Activated CD4-positive, alpha-beta memory T cell treated with anti-CD3 and anti-CD28 coated beads, Interleukin-2, amount 10 ng/mL, durations not matched to agents 7 days and 5 days (primary cell): ENCODE results near the gene CXCL9. TPM values are rescaled to one million over a fixed set of nuclear protein-coding genes. Genes with fewer than 3 reads are reported as not detected.
A peak's percentile ranks its signal among the peaks of the same experiment; 100 is the strongest.
"Not testable (repeated sequence)": the region's sequence is repeated elsewhere in the genome, so short reads cannot be mapped to it uniquely, and the experiment has no call there.

Experiments
- CTCF ChIA-PET: fragments of 350-600 bp; sonication (Branson Sonifier 250); formaldehyde crosslinking; loops from one replicate; lab custom pipeline; 2021; ENCODE audit warnings: antibody characterized with exemption, inconsistent platforms; lab: Charles Lee
- POLR2A ChIA-PET: fragments of 350-600 bp; sonication (Branson Sonifier 250); formaldehyde crosslinking; loops from one replicate; lab custom pipeline; 2021; ENCODE audit warnings: antibody characterized with exemption; lab: Charles Lee
- DNase-seq: peaks from one replicate; pipeline ENCODE4 v3.0.0-alpha.2; 2020
- H3K27ac Mint-ChIP-seq: one replicate; pipeline ENCODE4 v1.8.0; 2021; ENCODE audit warnings: mild to moderate bottlenecking, mixed read lengths
- H3K27me3 Mint-ChIP-seq: one replicate; pipeline ENCODE4 v1.8.0; 2021; ENCODE audit warnings: mixed read lengths
- H3K36me3 Mint-ChIP-seq: one replicate; pipeline ENCODE4 v1.8.0; 2021; ENCODE audit warnings: low read depth, mixed read lengths
- H3K4me1 Mint-ChIP-seq: one replicate; pipeline ENCODE4 v1.8.0; 2021; ENCODE audit warnings: mixed read lengths
- H3K4me3 Mint-ChIP-seq: one replicate; pipeline ENCODE4 v1.8.0; 2021; ENCODE audit warnings: mild to moderate bottlenecking, mixed read lengths
- H3K9me3 Mint-ChIP-seq: one replicate; pipeline ENCODE4 v1.8.0; 2021; ENCODE audit warnings: mixed read lengths
- total RNA-seq, 2 experiments: library from RNA; stranded (reverse); gene quantifications; one replicate each; pipeline ENCODE4 v1.2.3, GENCODE V29; 2021

Gene CXCL9
- total RNA-seq, result not detected

DNA sequence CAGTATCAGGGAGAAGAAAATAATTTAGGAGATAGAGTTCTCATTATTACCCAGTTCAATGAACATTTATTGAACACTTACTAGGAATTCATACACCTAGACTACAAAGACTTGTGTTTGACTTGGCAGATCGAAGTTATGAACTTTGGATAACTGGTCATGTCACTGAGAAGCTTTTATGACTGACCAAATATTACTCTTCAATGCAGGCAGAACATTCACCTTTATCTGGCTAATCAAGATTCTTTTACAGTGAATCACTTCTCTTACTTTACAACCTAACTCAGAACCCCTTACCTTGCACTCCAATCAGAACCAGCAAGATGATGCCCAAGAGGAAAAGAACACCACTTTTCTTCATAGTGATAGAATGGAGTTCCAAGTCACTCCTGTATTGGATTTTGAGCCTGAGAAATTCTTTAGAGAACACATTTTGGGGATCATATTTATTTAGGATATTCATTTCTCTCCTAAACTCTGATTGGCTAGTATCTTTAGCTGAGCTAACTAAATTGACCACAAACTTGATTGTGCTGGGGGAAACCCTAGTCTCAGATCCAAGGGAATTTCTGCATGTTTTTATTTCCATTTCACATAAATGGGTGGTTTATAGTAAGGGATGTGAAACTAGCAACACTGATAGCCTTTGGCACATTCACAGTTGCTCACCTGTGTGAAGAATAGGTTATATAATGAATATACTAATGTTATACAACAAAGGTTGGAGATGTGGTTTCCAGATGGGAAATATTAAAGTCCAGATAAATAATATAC, at the start of gene CXCL9:
TSS of gene CXCL9 (minus strand) at position 421 of the 774 bp plus-strand sequence. CDS start at position 361, 60 bp downstream.
- Mint-ChIP-seq H3K36me3 (no peaks in the 10 kb centered on the region), H3K9me3 (no peaks in the 10 kb centered on the region), H3K27ac (no peak within 1 kb of the TSS), H3K4me3 (no peak within 1 kb of the TSS), H3K27me3 (peaks cover 8% of the 10 kb centered on the region), H3K4me1 (peaks cover 14% of the 10 kb centered on the region)
- POLR2A ChIA-PET, result no interaction called here
- DNase-seq, result no peak
- CTCF ChIA-PET, result interaction anchor here (1.5 kb wide), 1 partner anchor 11 kb away, joined by 5 read pairs; no protein-coding TSS in a partner anchor

DNA sequence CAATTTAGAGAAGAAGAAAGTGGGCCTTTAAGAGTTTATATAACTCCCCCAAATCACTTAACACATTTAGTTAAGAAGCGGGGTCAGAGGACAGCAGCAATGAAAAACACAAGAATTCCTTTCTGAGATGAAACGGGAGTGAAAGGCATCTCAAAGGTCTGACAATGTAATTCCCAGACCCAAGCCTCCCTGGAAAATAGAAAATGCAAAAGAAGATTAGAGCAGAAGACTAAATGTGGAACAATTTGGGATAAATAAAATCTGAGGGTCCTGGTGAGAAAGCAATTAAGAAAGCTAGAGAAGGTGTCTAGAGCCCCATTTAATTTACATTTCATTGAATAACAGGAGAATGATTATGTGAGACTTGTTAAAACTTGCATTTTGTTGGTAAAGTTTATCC, 48.1 kb upstream of the CXCL9 start:
- ChIA-PET POLR2A (no interaction called here), CTCF (interaction anchor here (1.5 kb wide), 1 partner anchor 65 kb away, joined by 3 read pairs; the partner anchor contains the start of gene SDAD1)
- H3K27ac Mint-ChIP-seq, result no peak overlapping the region
- peaks cover 52% of the 10 kb centered on the region for H3K4me1 Mint-ChIP-seq
- H3K4me3 Mint-ChIP-seq, result no peak overlapping the region
- no peaks in the 10 kb centered on the region for H3K36me3 Mint-ChIP-seq
- H3K9me3 Mint-ChIP-seq, result no peaks in the 10 kb centered on the region
- H3K27me3 Mint-ChIP-seq, result no peaks in the 10 kb centered on the region
- DNase-seq, result no peak

DNA sequence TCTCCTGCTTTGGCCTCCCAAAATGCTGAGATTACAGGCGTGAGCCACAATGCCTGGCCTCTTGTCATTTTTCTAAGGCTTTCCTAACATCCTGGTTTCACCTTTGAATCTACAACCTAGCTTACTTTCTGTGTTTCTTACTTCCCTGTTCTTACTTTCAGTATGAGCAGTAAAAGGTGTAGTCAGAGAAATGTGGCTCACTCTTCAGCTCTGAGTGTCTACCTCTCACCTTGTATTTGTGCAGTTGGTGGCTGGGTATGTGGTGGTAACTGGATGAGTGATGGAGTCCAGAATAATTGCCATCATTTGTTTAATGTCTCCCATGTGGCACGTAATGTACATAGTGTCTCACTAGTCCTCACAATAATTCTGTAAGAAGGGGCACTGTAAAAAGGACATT, 47.7 kb upstream of the CXCL9 start:
- H3K4me1 Mint-ChIP-seq, result peaks cover 48% of the 10 kb centered on the region
- H3K36me3 Mint-ChIP-seq, result no peaks in the 10 kb centered on the region
- no peak overlapping the region for H3K4me3 Mint-ChIP-seq
- no peak for DNase-seq
- no peaks in the 10 kb centered on the region for H3K9me3 Mint-ChIP-seq
- POLR2A ChIA-PET, result interaction anchor here (1.4 kb wide), 1 partner anchor 114 kb away, joined by 4 read pairs; the partner anchor contains the start of gene NAAA
- CTCF ChIA-PET, result interaction anchor here (1.4 to 2.4 kb wide), 3 partner anchors 18 to 64 kb away, joined by 3 to 21 read pairs (median 6); partner anchors contain the start of genes CXCL11 and SDAD1
- no peak overlapping the region for H3K27ac Mint-ChIP-seq
- no peaks in the 10 kb centered on the region for H3K27me3 Mint-ChIP-seq

DNA sequence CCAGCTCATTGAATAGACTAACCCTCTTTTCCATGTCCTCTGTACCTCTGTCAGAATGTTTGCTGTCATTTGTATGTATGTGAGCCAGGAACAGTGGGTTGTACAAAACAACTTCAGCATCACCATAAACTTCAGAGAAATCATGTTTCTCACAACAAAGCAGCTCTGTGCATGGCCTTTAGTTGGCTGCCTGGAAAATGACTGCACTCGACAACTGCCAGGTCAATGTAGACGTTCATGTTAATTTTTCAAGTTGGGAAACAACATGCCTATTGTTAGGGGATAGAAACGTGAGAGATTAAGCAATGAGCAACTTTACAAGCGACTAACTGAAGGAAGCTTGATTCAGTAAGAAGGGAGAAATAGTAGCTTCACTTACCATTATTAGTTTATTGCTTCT, 46.4 kb upstream of the CXCL9 start:
- H3K27ac Mint-ChIP-seq, result no peak overlapping the region
- POLR2A ChIA-PET, result interaction anchor here (1.4 to 1.5 kb wide), 2 partner anchors 14 to 112 kb away, joined by 4 read pairs; partner anchors contain the start of gene NAAA
- H3K27me3 Mint-ChIP-seq, result no peaks in the 10 kb centered on the region
- CTCF ChIA-PET, result interaction anchor here (0.9 to 2.4 kb wide), 7 partner anchors 13 to 138 kb away, joined by 3 to 21 read pairs (median 3); partner anchors contain the start of gene CXCL11
- no peak for DNase-seq
- H3K9me3 Mint-ChIP-seq, result no peaks in the 10 kb centered on the region
- peaks cover 37% of the 10 kb centered on the region for H3K4me1 Mint-ChIP-seq
- H3K4me3 Mint-ChIP-seq, result no peak overlapping the region
- H3K36me3 Mint-ChIP-seq, result no peaks in the 10 kb centered on the region

DNA sequence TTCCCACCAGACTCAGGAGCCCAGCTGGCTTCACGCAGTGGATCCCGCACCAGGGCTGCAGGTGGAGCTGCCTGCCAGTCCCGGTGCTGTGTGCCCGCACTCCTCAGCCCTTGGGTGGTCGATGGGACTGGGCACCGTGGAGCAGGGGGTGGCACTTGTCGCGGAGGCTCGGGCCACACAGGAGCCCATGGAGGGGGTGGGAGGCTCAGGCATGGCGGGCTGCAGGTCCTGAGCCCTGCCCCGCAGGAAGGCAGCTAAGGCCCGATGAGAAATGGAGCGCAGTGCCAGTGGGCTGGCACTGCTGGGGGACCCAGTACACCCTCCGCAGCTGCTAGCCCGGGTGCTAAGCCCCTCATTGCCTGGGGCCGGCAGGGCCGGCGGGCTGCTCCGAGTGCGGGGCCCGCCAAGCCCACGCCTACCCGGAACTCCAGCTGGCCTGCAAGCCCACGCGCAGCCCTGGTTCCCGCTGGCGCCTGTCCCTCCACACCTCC, 43.3 kb upstream of the CXCL9 start:
- DNase-seq, H3K9me3 Mint-ChIP-seq, H3K36me3 Mint-ChIP-seq, POLR2A ChIA-PET, H3K4me3 Mint-ChIP-seq, H3K27me3 Mint-ChIP-seq, H3K27ac Mint-ChIP-seq: not testable (repeated sequence)
- CTCF ChIA-PET, result interaction anchor here (1.3 kb wide), 1 partner anchor 14 kb away, joined by 3 read pairs; no protein-coding TSS in a partner anchor
- H3K4me1 Mint-ChIP-seq, result peaks cover 13% of the 10 kb centered on the region

DNA sequence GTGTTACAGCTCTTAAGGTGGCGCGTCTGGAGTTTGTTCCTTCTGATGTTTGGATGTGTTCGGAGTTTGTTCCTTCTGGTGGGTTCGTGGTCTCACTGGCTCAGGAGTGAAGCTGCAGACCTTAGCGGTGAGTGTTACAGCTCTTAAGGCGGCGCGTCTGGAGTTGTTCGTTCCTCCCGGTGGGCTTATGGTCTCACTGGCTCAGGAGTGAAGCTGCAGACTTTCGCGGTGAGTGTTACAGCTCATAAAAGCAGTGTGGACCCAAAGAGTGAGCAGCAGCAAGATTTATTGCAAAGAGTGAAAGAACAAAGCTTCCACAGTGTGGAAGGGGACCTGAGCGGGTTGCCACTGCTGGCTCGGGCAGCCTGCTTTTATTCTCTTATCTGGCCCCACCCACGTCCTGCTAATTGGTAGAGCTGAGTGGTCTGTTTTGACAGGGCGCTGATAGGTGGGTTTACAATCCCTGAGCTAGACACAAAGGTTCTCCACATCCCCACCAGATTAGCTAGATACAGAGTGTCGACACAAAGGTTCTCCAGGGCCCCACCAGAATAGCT, 42.6 kb upstream of the CXCL9 start:
- CTCF ChIA-PET, result interaction anchor here (1.3 kb wide), 1 partner anchor 13 kb away, joined by 3 read pairs; no protein-coding TSS in a partner anchor
- DNase-seq, H3K4me3 Mint-ChIP-seq, H3K36me3 Mint-ChIP-seq, POLR2A ChIA-PET, H3K27ac Mint-ChIP-seq, H3K4me1 Mint-ChIP-seq, H3K9me3 Mint-ChIP-seq, H3K27me3 Mint-ChIP-seq: not testable (repeated sequence)

DNA sequence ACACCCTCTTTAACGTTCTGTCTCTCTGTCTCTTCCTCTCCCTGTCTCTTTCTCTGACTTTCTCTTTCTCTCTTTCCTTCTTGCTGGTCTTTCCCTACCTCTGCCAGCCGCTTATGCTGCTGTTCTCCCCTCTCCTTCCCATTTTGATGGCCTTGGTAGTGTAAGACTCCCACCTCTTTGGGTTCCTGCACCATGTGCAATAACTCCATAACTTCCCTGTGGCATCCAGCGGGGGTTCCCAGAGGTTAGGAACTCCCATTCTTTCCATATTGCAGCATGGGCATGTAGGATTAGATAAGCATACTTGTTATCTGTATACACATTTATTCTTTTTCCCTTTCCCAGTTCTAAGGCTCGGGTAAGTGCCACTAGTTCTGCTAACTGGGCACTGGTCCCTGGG, 37.4 kb upstream of the CXCL9 start:
- peaks cover 14% of the 10 kb centered on the region for H3K9me3 Mint-ChIP-seq
- peaks cover 11% of the 10 kb centered on the region for H3K36me3 Mint-ChIP-seq
- DNase-seq, H3K27me3 Mint-ChIP-seq, CTCF ChIA-PET, H3K27ac Mint-ChIP-seq, H3K4me3 Mint-ChIP-seq, POLR2A ChIA-PET: not testable (repeated sequence)
- H3K4me1 Mint-ChIP-seq, result peaks cover 16% of the 10 kb centered on the region

DNA sequence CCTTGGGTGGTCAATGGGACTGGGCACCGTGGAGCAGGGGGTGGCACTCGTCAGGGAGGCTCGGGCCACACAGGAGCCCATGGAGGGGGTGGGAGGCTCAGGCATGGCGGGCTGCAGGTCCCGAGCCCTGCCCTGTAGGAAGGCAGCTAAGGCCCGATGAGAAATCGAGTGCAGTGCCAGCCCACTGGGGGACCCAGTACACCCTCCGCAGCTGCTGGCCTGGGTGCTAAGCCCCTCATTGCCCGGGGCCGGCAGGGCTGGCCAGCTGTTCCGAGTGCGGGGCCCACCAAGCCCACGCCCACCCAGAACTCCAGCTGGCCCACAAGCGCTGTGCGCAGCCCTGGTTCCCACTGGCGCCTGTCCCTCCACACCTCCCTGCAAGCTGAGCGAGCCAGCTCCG, 36.0 kb upstream of the CXCL9 start:
- H3K9me3 Mint-ChIP-seq, result peaks cover 14% of the 10 kb centered on the region
- H3K27me3 Mint-ChIP-seq, H3K4me3 Mint-ChIP-seq, H3K27ac Mint-ChIP-seq, CTCF ChIA-PET, DNase-seq: not testable (repeated sequence)
- H3K36me3 Mint-ChIP-seq, result peaks cover 11% of the 10 kb centered on the region
- peaks cover 16% of the 10 kb centered on the region for H3K4me1 Mint-ChIP-seq
- POLR2A ChIA-PET, result interaction anchor here (0.6 kb wide), 1 partner anchor 14 kb away, joined by 3 read pairs; no protein-coding TSS in a partner anchor

DNA sequence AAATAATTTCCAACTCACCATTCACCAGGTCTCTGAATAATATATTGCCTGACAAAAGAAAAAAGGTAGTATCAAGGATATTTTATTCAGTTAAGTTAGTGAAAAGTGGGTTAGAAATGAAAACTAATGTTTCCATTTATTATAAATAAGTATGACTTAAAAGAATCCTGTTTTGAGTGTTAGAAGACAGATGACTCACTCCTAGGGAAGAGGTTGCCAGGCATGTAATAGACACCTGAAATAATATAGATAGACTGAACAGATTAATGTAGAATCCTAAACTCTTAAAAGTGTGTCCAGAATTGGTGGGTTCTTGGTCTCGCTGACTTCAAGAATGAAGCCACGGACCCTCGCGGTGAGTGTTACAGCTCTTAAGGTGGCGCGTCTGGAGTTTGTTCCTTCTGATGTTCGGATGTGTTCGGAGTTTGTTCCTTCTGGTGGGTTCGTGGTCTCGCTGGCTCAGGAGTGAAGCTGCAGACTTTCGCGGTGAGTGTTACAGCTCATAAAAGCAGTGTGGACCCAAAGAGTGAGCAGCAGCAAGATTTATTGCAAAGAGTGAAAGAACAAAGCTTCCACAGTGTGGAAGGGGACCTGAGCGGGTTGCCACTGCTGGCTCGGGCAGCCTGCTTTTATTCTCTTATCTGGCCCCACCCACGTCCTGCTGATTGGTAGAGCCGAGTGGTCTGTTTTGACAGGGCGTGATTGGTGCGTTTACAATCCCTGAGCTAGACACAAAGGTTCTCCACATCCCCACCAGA, 35.1 kb upstream of the CXCL9 start:
- H3K9me3 Mint-ChIP-seq, H3K27me3 Mint-ChIP-seq, CTCF ChIA-PET, DNase-seq: not testable (repeated sequence)
- H3K27ac Mint-ChIP-seq, result peak overlapping the region; percentile 75
- H3K4me3 Mint-ChIP-seq, result peak overlapping the region; percentile 70
- POLR2A ChIA-PET, result interaction anchor here (0.6 kb wide), 1 partner anchor 15 kb away, joined by 3 read pairs; no protein-coding TSS in a partner anchor
- H3K4me1 Mint-ChIP-seq, result peaks cover 16% of the 10 kb centered on the region
- peaks cover 11% of the 10 kb centered on the region for H3K36me3 Mint-ChIP-seq

DNA sequence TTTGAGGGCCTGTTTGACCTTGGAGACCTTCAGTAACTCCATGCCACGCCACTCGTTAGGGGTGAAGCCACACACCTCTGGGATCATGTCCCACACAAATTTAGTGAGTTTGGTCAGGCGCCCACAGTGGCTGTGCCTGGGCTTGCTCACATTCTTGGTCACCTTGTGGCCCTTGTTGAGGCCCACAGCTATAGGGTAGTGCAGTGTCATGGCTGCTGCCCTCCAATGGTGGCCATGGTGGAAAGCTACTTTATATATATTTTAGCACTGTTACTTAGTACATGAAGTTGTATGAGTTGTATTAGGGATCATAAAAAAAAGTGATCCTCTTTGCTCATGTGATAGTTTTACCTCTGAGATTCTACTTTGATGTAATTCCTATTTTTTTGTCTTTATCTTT, 29.5 kb upstream of the CXCL9 start:
- ChIA-PET POLR2A (no interaction called here), CTCF (interaction anchor here (1.0 to 2.3 kb wide), 5 partner anchors 14 to 41 kb away, joined by 3 to 8 read pairs (median 4); no protein-coding TSS in a partner anchor)
- Mint-ChIP-seq H3K36me3 (no peaks in the 10 kb centered on the region), H3K27me3 (no peaks in the 10 kb centered on the region), H3K9me3 (no peaks in the 10 kb centered on the region), H3K4me3 (no peak overlapping the region), H3K27ac (no peak overlapping the region), H3K4me1 (peaks cover 16% of the 10 kb centered on the region)
- no peak for DNase-seq

DNA sequence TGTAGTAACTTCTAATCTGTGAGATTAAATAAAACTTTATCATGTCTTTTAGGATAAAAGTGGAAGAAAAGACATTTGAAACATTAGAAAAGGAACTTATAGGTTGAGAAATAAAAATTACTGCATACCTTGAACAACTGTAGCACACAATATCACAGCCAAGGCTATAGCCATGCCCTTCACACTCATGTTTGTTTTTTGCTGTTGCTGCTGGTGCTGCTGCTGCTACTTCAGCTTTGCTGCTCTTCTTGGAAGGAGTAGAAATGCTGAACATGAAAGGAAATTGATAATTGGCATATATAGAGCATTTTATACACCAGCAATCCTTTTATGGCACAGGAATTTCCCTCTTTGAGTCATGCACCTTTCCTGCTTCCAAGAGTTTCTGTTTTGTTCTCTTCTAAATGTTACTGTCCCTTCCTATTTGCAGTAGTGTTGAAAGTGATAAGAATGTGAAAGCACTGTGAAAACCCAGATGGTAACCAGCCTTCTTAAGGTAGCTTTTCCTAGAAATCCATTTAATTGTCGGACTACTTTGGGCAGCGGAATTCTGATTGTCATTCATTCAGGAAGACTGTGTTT, 28.6 kb upstream of the CXCL9 start, which contains the start of gene CXCL11:
TSS of gene CXCL11 (minus strand) at position 272 of the 582 bp plus-strand sequence. CDS start at position 189, 83 bp downstream.
- Mint-ChIP-seq H3K4me1 (peaks cover 14% of the 10 kb centered on the region), H3K36me3 (no peaks in the 10 kb centered on the region), H3K9me3 (no peaks in the 10 kb centered on the region), H3K4me3 (no peak within 1 kb of the TSS), H3K27me3 (no peaks in the 10 kb centered on the region), H3K27ac (no peak within 1 kb of the TSS)
- CTCF ChIA-PET, result interaction anchor here (1.0 to 2.3 kb wide), 4 partner anchors 18 to 31 kb away, joined by 3 to 6 read pairs (median 4); no protein-coding TSS in a partner anchor
- POLR2A ChIA-PET, result no interaction called here
- DNase-seq, result no peak

DNA sequence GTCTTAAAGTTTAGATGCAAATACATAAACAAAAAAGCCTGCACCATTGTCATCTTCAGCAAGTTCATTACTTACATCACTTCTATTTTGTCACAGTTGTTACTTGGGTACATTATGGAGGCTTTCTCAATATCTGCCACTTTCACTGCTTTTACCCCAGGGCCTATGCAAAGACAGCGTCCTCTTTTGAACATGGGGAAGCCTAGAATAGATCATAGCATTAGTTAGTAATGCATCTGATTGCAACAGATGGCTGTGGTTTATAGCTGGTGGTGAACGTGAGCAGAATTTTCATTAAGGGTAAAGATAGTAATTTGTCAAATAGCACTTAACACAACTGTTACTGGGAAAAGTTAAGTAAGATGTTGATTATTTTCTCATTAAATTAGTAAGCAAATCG, 27.8 kb upstream of the CXCL9 start:
- Mint-ChIP-seq H3K27ac (no peak overlapping the region), H3K27me3 (no peaks in the 10 kb centered on the region), H3K4me1 (peaks cover 14% of the 10 kb centered on the region), H3K9me3 (no peaks in the 10 kb centered on the region), H3K4me3 (no peak overlapping the region), H3K36me3 (no peaks in the 10 kb centered on the region)
- POLR2A ChIA-PET, result no interaction called here
- no peak for DNase-seq
- CTCF ChIA-PET, result no interaction called here
